Activated B cell treated with CpG ODN at 0.5 μM for 24 hours (primary cell): ENCODE data around the gene POU4F3. TPM values are rescaled to one million over a fixed set of nuclear protein-coding genes. Genes with fewer than 3 reads are reported as not detected.

Source experiments
- ATAC-seq: fragments of 200-7000 bp; cut with Tn5 transposase; one replicate; pipeline ENCODE4 v1.10.0; 2021; ENCODE audit warnings: low read depth, mild to moderate bottlenecking, moderate library complexity
- CTCF ChIA-PET: fragments of 350-600 bp; sonication (Branson Sonifier 250); formaldehyde crosslinking; loops from one replicate; lab custom pipeline; 2021; ENCODE audit warnings: antibody characterized with exemption; lab: Charles Lee
- POLR2A ChIA-PET: fragments of 350-600 bp; sonication (Branson Sonifier 250); formaldehyde crosslinking; loops from one replicate; lab custom pipeline; 2021; ENCODE audit warnings: antibody characterized with exemption; lab: Charles Lee
- DNase-seq: peaks from one replicate; pipeline ENCODE4 v3.0.0; 2022
- H3K27ac Mint-ChIP-seq: one replicate; pipeline ENCODE4 v1.8.0; 2020; ENCODE audit warnings: mixed read lengths
- H3K27me3 Mint-ChIP-seq: one replicate; pipeline ENCODE4 v1.8.0; 2021; ENCODE audit warnings: mixed read lengths
- H3K36me3 Mint-ChIP-seq: one replicate; pipeline ENCODE4 v1.8.0; 2021; ENCODE audit warnings: low read depth, mixed read lengths
- H3K4me1 Mint-ChIP-seq: one replicate; pipeline ENCODE4 v1.8.0; 2021; ENCODE audit warnings: mixed read lengths
- H3K4me3 Mint-ChIP-seq: one replicate; pipeline ENCODE4 v1.8.0; 2020; ENCODE audit warnings: mild to moderate bottlenecking, mixed read lengths
- H3K9me3 Mint-ChIP-seq: one replicate; pipeline ENCODE4 v1.8.0; 2020; ENCODE audit warnings: mixed read lengths
- intact Hi-C: fragments of 100-400 bp; cut with micrococcal nuclease; formaldehyde crosslinking; loops from one replicate; pipeline ENCODE4 v1.15.1; 2024
- total RNA-seq: library from RNA; stranded (reverse); gene quantifications from 2 replicates; pipeline ENCODE4 v1.2.3, GENCODE V29; 2022
- TF ChIP-seq, protein P1 (sequence below): fragments of 200-600 bp; IDR thresholded peaks from one replicate; pipeline ENCODE4 v1.8.0; 2022; ENCODE audit warnings: antibody characterized with exemption, mild to moderate bottlenecking

Gene POU4F3
- total RNA-seq, 1 donor from 2014 or later = not detected

DNA sequence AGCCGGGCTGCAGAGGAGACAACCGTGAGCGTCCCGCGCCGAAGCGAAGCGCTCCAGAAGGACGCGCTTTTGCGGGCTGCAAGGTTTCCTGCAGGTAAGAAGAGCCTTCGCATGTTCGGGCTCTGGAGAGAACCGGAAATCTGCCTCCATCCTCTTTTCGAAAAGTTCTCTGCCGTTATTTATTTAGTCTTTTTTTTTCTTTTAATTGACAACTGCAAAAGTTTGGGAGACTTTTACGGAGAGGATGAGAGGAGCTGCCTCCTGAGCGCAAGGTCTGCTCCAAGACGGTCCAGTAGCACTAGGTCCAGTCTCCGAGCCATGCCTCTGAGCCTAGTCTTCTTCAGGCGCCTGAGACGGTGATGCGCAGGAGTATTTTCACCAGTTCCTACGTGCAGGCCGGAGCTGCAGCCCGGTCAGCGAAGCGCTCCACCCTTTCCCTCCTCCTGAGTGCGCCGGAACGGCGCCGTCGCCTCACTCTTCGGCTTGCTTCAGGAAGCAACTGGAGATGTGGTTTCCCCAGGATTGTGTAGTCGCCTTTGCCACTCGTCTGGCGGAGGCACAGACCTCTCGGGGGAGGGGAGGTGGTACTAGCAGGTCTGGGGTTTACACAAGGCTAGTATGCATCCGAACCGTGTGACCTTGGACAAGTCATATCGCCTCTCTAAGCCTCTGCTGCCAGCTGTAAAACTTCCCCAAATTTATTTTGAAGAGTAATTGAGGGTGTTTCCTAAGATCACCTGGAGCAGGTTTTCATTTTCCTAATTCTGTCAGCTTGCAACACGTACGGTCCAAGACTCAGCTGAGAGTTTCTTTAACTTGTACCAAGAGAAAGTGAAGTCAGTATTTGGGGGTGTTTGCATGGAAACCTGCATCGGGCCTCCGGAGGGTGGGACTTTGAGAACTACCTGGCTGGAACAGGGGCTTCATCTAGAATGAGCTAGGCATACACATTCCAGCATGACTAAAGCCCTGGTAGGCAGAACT is 4.5 kb downstream of the POU4F3 start:
- Mint-ChIP-seq H3K27me3 (peaks cover 65% of the 10 kb centered on the region), H3K36me3 (no peaks in the 10 kb centered on the region), H3K4me3 (no peak overlapping the region), H3K9me3 (peaks cover 2% of the 10 kb centered on the region), H3K27ac (no peak overlapping the region), H3K4me1 (peaks cover 18% of the 10 kb centered on the region)
- TF ChIP-seq, protein P1, sequence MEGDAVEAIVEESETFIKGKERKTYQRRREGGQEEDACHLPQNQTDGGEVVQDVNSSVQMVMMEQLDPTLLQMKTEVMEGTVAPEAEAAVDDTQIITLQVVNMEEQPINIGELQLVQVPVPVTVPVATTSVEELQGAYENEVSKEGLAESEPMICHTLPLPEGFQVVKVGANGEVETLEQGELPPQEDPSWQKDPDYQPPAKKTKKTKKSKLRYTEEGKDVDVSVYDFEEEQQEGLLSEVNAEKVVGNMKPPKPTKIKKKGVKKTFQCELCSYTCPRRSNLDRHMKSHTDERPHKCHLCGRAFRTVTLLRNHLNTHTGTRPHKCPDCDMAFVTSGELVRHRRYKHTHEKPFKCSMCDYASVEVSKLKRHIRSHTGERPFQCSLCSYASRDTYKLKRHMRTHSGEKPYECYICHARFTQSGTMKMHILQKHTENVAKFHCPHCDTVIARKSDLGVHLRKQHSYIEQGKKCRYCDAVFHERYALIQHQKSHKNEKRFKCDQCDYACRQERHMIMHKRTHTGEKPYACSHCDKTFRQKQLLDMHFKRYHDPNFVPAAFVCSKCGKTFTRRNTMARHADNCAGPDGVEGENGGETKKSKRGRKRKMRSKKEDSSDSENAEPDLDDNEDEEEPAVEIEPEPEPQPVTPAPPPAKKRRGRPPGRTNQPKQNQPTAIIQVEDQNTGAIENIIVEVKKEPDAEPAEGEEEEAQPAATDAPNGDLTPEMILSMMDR = no peak
- ATAC-seq = no peak
- CTCF ChIA-PET = no interaction called here
- POLR2A ChIA-PET = no interaction called here
- intact Hi-C loops = no loop called here
- no peak for DNase-seq

DNA sequence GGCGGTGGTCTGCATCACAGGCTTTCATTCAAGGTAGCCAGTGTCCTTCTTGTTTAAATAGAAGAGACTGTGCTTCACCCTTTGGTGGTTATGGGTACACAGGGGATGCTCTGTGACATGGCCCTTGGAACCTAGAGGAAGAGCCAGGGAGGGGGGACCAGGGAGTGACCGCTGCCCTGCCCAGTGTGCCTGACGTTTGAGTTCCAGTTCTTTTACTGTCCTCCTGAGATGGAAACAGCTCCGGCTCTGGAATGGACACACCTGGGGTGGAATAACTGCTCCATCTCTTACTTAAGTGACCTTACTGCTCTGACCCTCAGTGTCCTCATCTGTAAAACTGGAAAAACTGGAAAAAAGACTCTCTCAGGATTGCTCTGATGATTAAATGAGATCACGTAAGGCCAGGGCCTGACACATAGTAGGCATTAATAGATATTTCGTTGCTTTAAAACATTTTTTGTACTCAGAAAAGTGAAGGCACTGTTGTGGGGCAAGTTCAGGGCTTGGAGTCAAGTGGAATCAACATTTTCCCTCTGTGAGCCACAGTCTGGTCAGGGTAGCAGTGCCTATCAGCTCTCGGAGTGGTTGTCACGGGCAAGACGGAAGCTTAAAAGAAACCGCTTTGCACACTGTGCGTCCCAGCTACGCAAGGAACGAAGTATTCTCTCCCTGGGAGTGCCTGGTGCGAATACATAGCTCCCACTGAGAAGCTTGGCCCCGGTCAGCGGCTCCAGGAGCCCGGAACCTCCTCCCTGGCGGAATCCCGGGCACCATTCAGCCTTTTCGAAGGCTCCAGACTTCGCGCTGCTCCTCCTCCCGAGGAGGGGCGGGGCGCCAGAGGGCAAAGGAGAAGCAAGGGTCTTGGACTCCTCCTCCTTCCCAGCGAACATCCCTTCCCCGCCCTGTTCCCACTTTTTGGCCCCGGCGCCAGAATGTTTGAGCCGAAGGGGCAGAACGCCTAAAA is 5.8 kb downstream of the POU4F3 start:
- POLR2A ChIA-PET = no interaction called here
- H3K9me3 Mint-ChIP-seq = peaks cover 2% of the 10 kb centered on the region
- CTCF ChIA-PET = no interaction called here
- peaks cover 15% of the 10 kb centered on the region for H3K4me1 Mint-ChIP-seq
- H3K4me3 Mint-ChIP-seq = peak overlapping the region; percentile 44
- no peak overlapping the region for H3K27ac Mint-ChIP-seq
- H3K27me3 Mint-ChIP-seq = peaks cover 69% of the 10 kb centered on the region
- no peaks in the 10 kb centered on the region for H3K36me3 Mint-ChIP-seq
- DNase-seq (no peak), ATAC-seq (no peak)
- intact Hi-C loops = no loop called here
- TF ChIP-seq, protein P1 = no peak

DNA sequence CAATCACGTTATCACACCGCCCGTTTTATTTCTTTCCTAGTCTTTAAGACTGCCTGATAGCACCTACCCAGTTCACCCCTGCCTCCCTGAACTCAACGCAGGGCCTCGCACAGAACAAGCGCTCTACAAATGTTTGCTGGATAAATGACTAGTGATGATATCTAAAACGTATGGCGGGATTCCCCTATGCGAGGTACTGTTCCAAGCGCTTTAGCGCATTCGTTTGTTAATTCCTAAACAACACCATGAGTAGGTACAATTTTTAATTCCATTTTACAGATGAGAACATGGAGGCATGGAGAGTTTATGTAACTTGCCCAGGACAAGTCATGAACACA is 6.6 kb downstream of the POU4F3 start:
- Mint-ChIP-seq H3K4me3 (peak overlapping the region; percentile 53), H3K27ac (no peak overlapping the region), H3K9me3 (peaks cover 2% of the 10 kb centered on the region), H3K4me1 (peaks cover 13% of the 10 kb centered on the region), H3K36me3 (no peaks in the 10 kb centered on the region), H3K27me3 (peaks cover 62% of the 10 kb centered on the region)
- ChIA-PET POLR2A (no interaction called here), CTCF (no interaction called here)
- TF ChIP-seq, protein P1 = no peak
- ATAC-seq (no peak), DNase-seq (no peak)
- intact Hi-C loops = no loop called here

DNA sequence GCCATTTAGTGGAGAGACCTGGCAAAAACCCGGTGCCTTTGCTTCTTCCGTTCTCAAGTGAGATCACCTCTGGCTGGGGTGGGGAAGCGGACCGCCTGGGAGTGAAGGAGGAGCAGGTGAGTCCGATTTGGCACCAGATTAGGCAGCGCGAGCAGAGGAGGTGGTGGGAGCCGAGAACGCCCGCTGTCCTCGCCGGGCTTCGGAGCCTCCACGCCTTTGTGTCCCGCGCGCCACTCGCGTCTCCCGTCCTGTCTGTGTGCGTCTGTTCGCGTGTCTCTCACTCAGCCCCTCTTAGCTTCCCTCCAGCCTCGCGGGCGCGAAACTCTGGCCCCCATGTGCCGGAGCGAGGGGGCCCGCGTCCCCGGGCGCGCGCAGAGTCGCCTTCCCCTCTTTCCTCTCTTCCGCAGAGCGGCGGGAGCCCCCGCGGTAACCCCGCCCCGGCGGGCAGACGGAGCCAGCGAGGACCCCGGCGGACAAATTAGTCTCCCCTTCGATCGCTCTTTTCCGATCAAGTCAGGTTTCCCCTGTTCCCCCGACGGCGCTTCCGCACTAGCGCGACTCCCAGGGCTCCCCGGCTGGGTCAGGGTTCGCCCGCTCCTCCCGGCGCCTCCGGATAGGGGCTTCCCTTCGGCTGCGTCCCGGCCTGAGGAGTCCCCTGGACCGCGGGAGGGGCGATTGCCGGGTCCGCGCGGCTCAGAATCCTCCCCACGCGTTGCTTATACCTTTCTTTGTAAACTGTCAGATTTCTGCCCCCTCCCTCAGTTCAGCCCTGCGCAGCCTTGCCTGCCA is 7.1 kb downstream of the POU4F3 start:
- POLR2A ChIA-PET = no interaction called here
- no peak for DNase-seq
- no peaks in the 10 kb centered on the region for H3K36me3 Mint-ChIP-seq
- H3K9me3 Mint-ChIP-seq = no peaks in the 10 kb centered on the region
- TF ChIP-seq, protein P1 = no peak
- no peak overlapping the region for H3K27ac Mint-ChIP-seq
- peaks cover 59% of the 10 kb centered on the region for H3K27me3 Mint-ChIP-seq
- CTCF ChIA-PET = no interaction called here
- H3K4me1 Mint-ChIP-seq = peaks cover 13% of the 10 kb centered on the region
- intact Hi-C loops = no loop called here
- H3K4me3 Mint-ChIP-seq = peak overlapping the region; percentile 36
- no peak for ATAC-seq
